22Rv1 (cell line): ENCODE results near the gene SVIL.
"Not testable (repeated sequence)": the region's sequence is repeated elsewhere in the genome, so short reads cannot be mapped to it uniquely, and the experiment has no call there.

ENCODE experiments used
- ZFX ChIP-seq: fragments of 450-650 bp; IDR thresholded peaks from 2 replicates; pipeline ENCODE4 v1.6.1; 2017; ENCODE audit warnings: antibody characterized with exemption, borderline replicate concordance
- TF ChIP-seq, protein P1 (sequence below): fragments of 450-650 bp; IDR thresholded peaks from 2 replicates; pipeline ENCODE4 v1.5.1; 2017; ENCODE audit warnings: mild to moderate bottlenecking

DNA sequence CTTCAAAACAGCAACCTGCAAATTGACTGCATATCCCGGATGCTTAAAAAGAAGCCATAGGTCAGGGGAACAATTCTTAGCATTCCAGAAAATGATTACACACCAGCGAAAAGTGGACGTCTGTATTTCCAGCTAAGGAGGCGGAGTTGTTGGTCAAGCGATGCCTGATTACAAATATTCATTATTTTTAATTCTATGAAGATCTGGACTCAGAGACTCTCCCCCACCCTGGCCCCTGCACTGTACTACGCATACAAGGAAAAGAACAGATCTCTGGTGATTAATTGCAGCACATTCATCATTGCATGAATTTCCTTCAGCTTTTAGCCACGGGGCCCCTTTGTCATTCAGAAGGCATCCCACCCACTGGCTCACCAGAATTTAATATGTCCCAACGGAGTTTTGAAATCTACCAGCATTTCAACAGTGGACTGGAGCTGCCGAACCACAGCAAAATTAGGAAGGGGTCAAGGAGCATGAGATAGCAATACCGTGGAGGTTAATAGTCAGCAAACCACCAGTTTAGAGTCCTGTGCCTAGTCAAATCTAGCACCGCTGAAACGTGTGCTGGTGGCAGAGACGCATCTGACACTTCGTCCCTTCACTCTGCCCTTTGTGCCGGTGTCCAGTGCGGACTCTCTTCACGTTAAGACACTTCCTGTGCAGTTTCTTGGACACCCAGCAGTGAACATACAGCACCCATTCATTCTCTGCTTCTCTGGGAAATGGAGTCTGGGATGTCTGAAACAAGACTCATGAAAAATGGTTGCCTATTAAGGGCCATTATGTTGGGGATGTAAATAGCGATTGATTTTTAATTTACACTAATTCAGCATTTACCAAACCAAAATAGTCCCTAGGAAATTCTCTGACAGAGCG, 46.8 kb downstream of the SVIL start:
- TF ChIP-seq, protein P1, sequence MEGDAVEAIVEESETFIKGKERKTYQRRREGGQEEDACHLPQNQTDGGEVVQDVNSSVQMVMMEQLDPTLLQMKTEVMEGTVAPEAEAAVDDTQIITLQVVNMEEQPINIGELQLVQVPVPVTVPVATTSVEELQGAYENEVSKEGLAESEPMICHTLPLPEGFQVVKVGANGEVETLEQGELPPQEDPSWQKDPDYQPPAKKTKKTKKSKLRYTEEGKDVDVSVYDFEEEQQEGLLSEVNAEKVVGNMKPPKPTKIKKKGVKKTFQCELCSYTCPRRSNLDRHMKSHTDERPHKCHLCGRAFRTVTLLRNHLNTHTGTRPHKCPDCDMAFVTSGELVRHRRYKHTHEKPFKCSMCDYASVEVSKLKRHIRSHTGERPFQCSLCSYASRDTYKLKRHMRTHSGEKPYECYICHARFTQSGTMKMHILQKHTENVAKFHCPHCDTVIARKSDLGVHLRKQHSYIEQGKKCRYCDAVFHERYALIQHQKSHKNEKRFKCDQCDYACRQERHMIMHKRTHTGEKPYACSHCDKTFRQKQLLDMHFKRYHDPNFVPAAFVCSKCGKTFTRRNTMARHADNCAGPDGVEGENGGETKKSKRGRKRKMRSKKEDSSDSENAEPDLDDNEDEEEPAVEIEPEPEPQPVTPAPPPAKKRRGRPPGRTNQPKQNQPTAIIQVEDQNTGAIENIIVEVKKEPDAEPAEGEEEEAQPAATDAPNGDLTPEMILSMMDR, result not testable (repeated sequence)
- TF ChIP-seq ZFX, result not testable (repeated sequence)
